Esophagus squamous epithelium (tissue), 5 donors: ENCODE data around the gene TMEM9. TPM values are rescaled to one million over a fixed set of nuclear protein-coding genes. Genes with fewer than 3 reads are reported as not detected.

Experiments
- DNase-seq: peaks from one replicate; lab custom pipeline; 2025; lab: John Stamatoyannopoulos, UW
- H3K27ac ChIP-seq, 4 donors: fragments of 200-600 bp; sonication (generic); one replicate each; pipeline ENCODE4 v1.5.1; 2016 to 2019; ENCODE audit warnings: mild to moderate bottlenecking in 1 of 4
- H3K27me3 ChIP-seq, 4 donors: fragments of 200-600 bp; sonication (generic); 1 replicate in 3 of 4; 2 replicates in 1 of 4; pipeline versions ENCODE4 v1.5.1 to v1.6.0; 2017 to 2021; ENCODE audit warnings: antibody characterized with exemption in 1 of 4
- H3K36me3 ChIP-seq, 3 donors: fragments of 200-600 bp; sonication (generic); one replicate each; pipeline ENCODE4 v1.5.1; 2016 to 2019
- H3K4me1 ChIP-seq, 3 donors: fragments of 200-600 bp; sonication (generic); one replicate each; pipeline ENCODE4 v1.5.1; 2017 to 2019
- H3K4me3 ChIP-seq, 4 donors: fragments of 200-600 bp; sonication (generic); 1 replicate in 3 of 4; 2 replicates in 1 of 4; pipeline ENCODE4 v1.5.1; 2016 to 2019; ENCODE audit warnings: mild to moderate bottlenecking in 2 of 4, moderate library complexity in 1 of 4
- H3K9me3 ChIP-seq, 3 donors: fragments of 200-600 bp; sonication (generic); one replicate each; pipeline ENCODE4 v1.5.1; 2016 to 2019
- CTCF ChIP-seq, 6 experiments: fragments of 450-650 bp in 4 of 6; fragments of 200-600 bp in 2 of 6; sonication (generic) in 2 of 6; IDR thresholded peaks; one replicate each; pipeline ENCODE4 v1.5.1; 2016 to 2019; ENCODE audit warnings: antibody characterized with exemption in 6 of 6, mild to moderate bottlenecking in 4 of 6, moderate library complexity in 4 of 6
- POLR2A ChIP-seq, 4 donors: fragments of 450-650 bp; IDR thresholded peaks; one replicate each; pipeline ENCODE4 v1.6.1; 2017; ENCODE audit warnings: antibody characterized with exemption in 4 of 4, mild to moderate bottlenecking in 4 of 4, moderate library complexity in 3 of 4
- WGBS, 2 donors: methylation state at CpG; one replicate each; pipeline ENCODE4 v1.1.5; 2018; 5-methylcytosine and 5-hydroxymethylcytosine counted together
- intact Hi-C: fragments of 100-400 bp; cut with DNase I; formaldehyde crosslinking; loops from one replicate; pipeline ENCODE4 v1.15.0; 2022
- total RNA-seq, 4 donors: library from RNA; depleted of rRNA; stranded (reverse); fragments of >200 nt; gene quantifications; one replicate each; pipeline ENCODE4 v1.1.0, GENCODE V29; 2016
- donor health status: DM: yes; HTN: yes; CAD: no.

Gene TMEM9
- total RNA-seq, 4 donors from 2014 or later: 17.7 to 62.3 (median 30.3) TPM

GRCh38 chr1:201147396-201148015 lies 6.8 kb downstream of the TMEM9 start:
- peaks cover 0 to 7% (median 0%) of the 10 kb centered on the region in 3 donors for H3K4me1 ChIP-seq
- no peak overlapping the region for H3K4me3 ChIP-seq
- 85 to 92% methylated on average over 12 of the region's 13 CpGs for WGBS, 2 donors
- H3K36me3 ChIP-seq: peaks cover 0 to 97% (median 17%) of the 10 kb centered on the region in 3 donors
- H3K9me3 ChIP-seq: no peaks in the 10 kb centered on the region
- no peak overlapping the region for H3K27ac ChIP-seq
- DNase-seq: no peak
- TF ChIP-seq CTCF (IDR thresholded peaks at IDR 0.05) (no peak), POLR2A (IDR thresholded peaks at IDR 0.05) (no peak)
- peaks cover 0 to 3% (median 0%) of the 10 kb centered on the region in 4 donors for H3K27me3 ChIP-seq
- intact Hi-C loops: no loop called here

- peaks cover 0 to 3% (median 0%) of the 10 kb centered on the region in 4 donors for H3K27me3 ChIP-seq
- intact Hi-C loops: no loop called here
- H3K36me3 ChIP-seq: peaks cover 0 to 98% (median 21%) of the 10 kb centered on the region in 3 donors
- no peak overlapping the region for H3K4me3 ChIP-seq
- WGBS, 2 donors: 86 to 94% methylated on average over 7 to 16 of the region's 17 CpGs
- H3K27ac ChIP-seq: no peak overlapping the region
- TF ChIP-seq CTCF (IDR thresholded peaks at IDR 0.05) (no peak), POLR2A (IDR thresholded peaks at IDR 0.05) (no peak)
- peaks cover 0 to 14% (median 0%) of the 10 kb centered on the region in 3 donors for H3K4me1 ChIP-seq
- no peaks in the 10 kb centered on the region for H3K9me3 ChIP-seq
- DNase-seq: no peak
Observed at GRCh38 chr1:201146626-201147390, 7.5 kb downstream of the TMEM9 start.

- Histone ChIP-seq H3K4me1 (peaks cover 0 to 24% (median 0%) of the 10 kb centered on the region in 3 donors), H3K4me3 (no peak overlapping the region), H3K36me3 (peaks cover 0 to 98% (median 29%) of the 10 kb centered on the region in 3 donors), H3K27ac (no peak overlapping the region), H3K9me3 (no peaks in the 10 kb centered on the region), H3K27me3 (peaks cover 0 to 3% (median 0%) of the 10 kb centered on the region in 4 donors)
- no peak for TF ChIP-seq CTCF (IDR thresholded peaks at IDR 0.05)
- no peak for TF ChIP-seq POLR2A (IDR thresholded peaks at IDR 0.05)
- intact Hi-C loops: no loop called here
- 79 to 90% methylated on average over 7 of the region's 7 CpGs for WGBS, 2 donors
- no peak for DNase-seq
Observed at GRCh38 chr1:201145816-201146215, 8.5 kb downstream of the TMEM9 start.

GRCh38 chr1:201145132-201145531 lies 9.1 kb downstream of the TMEM9 start:
- Histone ChIP-seq H3K4me1 (peaks cover 0 to 30% (median under 1%) of the 10 kb centered on the region in 3 donors), H3K9me3 (no peaks in the 10 kb centered on the region), H3K4me3 (no peak overlapping the region), H3K27ac (no peak overlapping the region), H3K27me3 (peaks cover 0 to 3% (median 0%) of the 10 kb centered on the region in 4 donors), H3K36me3 (peaks cover 0 to 98% (median 29%) of the 10 kb centered on the region in 3 donors)
- intact Hi-C loops: no loop called here
- TF ChIP-seq POLR2A (IDR thresholded peaks at IDR 0.05) (no peak), CTCF (IDR thresholded peaks at IDR 0.05) (no peak)
- 80 to 91% methylated on average over 3 of the region's 3 CpGs for WGBS, 2 donors
- no peak for DNase-seq

GRCh38 chr1:201144701-201145100 lies 9.6 kb downstream of the TMEM9 start:
- no peak overlapping the region for H3K4me3 ChIP-seq
- H3K27me3 ChIP-seq: peaks cover 0 to 3% (median 0%) of the 10 kb centered on the region in 4 donors
- intact Hi-C loops: no loop called here
- H3K9me3 ChIP-seq: no peaks in the 10 kb centered on the region
- H3K4me1 ChIP-seq: peaks cover 0 to 35% (median 5%) of the 10 kb centered on the region in 3 donors
- TF ChIP-seq POLR2A (IDR thresholded peaks at IDR 0.05): no peak
- WGBS, 2 donors: 72 to 100% methylated on average over 1 to 4 of the region's 5 CpGs
- H3K36me3 ChIP-seq: peaks cover 0 to 98% (median 29%) of the 10 kb centered on the region in 3 donors
- DNase-seq: no peak
- H3K27ac ChIP-seq: no peak overlapping the region
